HepG2 (cell line): ENCODE results near the gene NAV2. TPM values are rescaled to one million over a fixed set of nuclear protein-coding genes. Genes with fewer than 3 reads are reported as not detected.

Experiments used
- ARHGAP35 ChIP-seq: sonication (generic); formaldehyde crosslinking; IDR thresholded peaks from 2 replicates; pipeline ENCODE4 v1.9.0; 2022; ENCODE audit warnings: mild to moderate bottlenecking, inconsistent platforms, moderate library complexity, missing genetic modification reagents, borderline replicate concordance
- DPF2 ChIP-seq: sonication (generic); formaldehyde crosslinking; IDR thresholded peaks from 2 replicates; pipeline ENCODE4 v1.4.0; 2020; ENCODE audit warnings: mild to moderate bottlenecking, low read depth, missing genetic modification reagents, borderline replicate concordance
- ETV6 ChIP-seq: sonication (generic); formaldehyde crosslinking; conservative IDR thresholded peaks from 2 replicates; pipeline ENCODE4 v1.4.0; 2020; ENCODE audit warnings: missing genetic modification reagents
- KDM1A ChIP-seq: IDR thresholded peaks from 2 replicates; pipeline ENCODE4 v1.6.1; 2016; ENCODE audit warnings: missing compliant biosample characterization
- KDM5A ChIP-seq: fragments of 200-600 bp; sonication (generic); IDR thresholded peaks from 2 replicates; pipeline ENCODE4 v1.7.0; 2018; ENCODE audit warnings: antibody characterized with exemption, mild to moderate bottlenecking, low read length, borderline replicate concordance
- RFX5 ChIP-seq: IDR thresholded peaks from 2 replicates; pipeline ENCODE4 v1.6.1; 2011; ENCODE audit warnings: low read depth, low read length, improper control_type of control experiment
- RNF2 ChIP-seq: fragments of 450-650 bp; conservative IDR thresholded peaks from 2 replicates; pipeline ENCODE4 v1.6.1; 2016; ENCODE audit warnings: low read depth
- SCMH1 ChIP-seq: sonication (generic); formaldehyde crosslinking; IDR thresholded peaks from 2 replicates; pipeline ENCODE4 v1.9.0; 2021; ENCODE audit warnings: missing genetic modification reagents, mild to moderate bottlenecking, borderline replicate concordance
- ZNF282 ChIP-seq: fragments of 450-650 bp; IDR thresholded peaks from 2 replicates; pipeline ENCODE4 v1.6.1; 2018; ENCODE audit not compliant: partially characterized antibody
- ZNF619 ChIP-seq: sonication (generic); formaldehyde crosslinking; IDR thresholded peaks from 2 replicates; pipeline ENCODE4 v1.4.0; 2020; ENCODE audit warnings: mild to moderate bottlenecking, missing genetic modification reagents
- ZNF644 ChIP-seq: IDR thresholded peaks from 2 replicates; pipeline ENCODE4 v1.6.1; 2016; ENCODE audit warnings: low read depth
- polyA plus RNA-seq, 8 experiments: library from polyadenylated mRNA; depleted of rRNA in 3 of 8; stranded (reverse) in 7 of 8; unstranded in 1 of 8; fragments of >200 nt; fragmentation: Illumina TruSeq in 4 of 8; extraction: Trizol in 4 of 8; gene quantifications; 2 replicates each; pipeline versions ENCODE4 v1.2.1 to v1.2.3, GENCODE V29; 2011 to 2016; ENCODE audit warnings: low read depth in 4 of 8, missing spikeins in 1 of 8, mixed read lengths in 1 of 8; ENCODE audit not compliant: insufficient read depth in 1 of 8
- total RNA-seq, 5 experiments: library from RNA; depleted of rRNA; stranded (reverse); fragments of >200 nt; fragmentation: Illumina TruSeq; extraction: Trizol; gene quantifications; 2 replicates each; pipeline ENCODE4 v1.2.3, GENCODE V29; 2016; ENCODE audit warnings: low read depth in 1 of 5
- TF ChIP-seq, protein P1 (sequence below): sonication (generic); formaldehyde crosslinking; IDR thresholded peaks from 2 replicates; pipeline ENCODE4 v1.8.1; 2023; ENCODE audit warnings: mild to moderate bottlenecking, missing genetic modification reagents, borderline replicate concordance
- TF ChIP-seq, protein P2 (sequence below): sonication (generic); formaldehyde crosslinking; IDR thresholded peaks from 2 replicates; pipeline ENCODE4 v1.4.0; 2020; ENCODE audit warnings: mild to moderate bottlenecking, missing genetic modification reagents
- TF ChIP-seq, protein P3 (sequence below): sonication (generic); formaldehyde crosslinking; IDR thresholded peaks from 2 replicates; pipeline ENCODE4 v1.9.0; 2021; ENCODE audit warnings: missing genetic modification reagents, mild to moderate bottlenecking, borderline replicate concordance
- TF ChIP-seq, protein P4 (sequence below): sonication (generic); formaldehyde crosslinking; IDR thresholded peaks from 2 replicates; pipeline ENCODE4 v1.8.0; 2022; ENCODE audit warnings: missing genetic modification reagents, low read depth, mild to moderate bottlenecking, borderline replicate concordance
- TF ChIP-seq, protein P5 (sequence below): sonication (generic); formaldehyde crosslinking; IDR thresholded peaks from 2 replicates; pipeline ENCODE4 v1.5.1; 2020; ENCODE audit warnings: missing genetic modification reagents, mild to moderate bottlenecking, borderline replicate concordance
- TF ChIP-seq, protein P6 (sequence below): sonication (generic); formaldehyde crosslinking; IDR thresholded peaks from 2 replicates; pipeline ENCODE4 v1.5.0; 2020; ENCODE audit warnings: mild to moderate bottlenecking, missing genetic modification reagents
- TF ChIP-seq, protein P7 (sequence below): IDR thresholded peaks from 2 replicates; pipeline ENCODE4 v1.6.1; 2016; ENCODE audit warnings: missing biosample characterization, missing genetic modification reagents, low read depth

The NAV2 gene
- total and polyA plus RNA-seq, 2 of the 13 experiments (the other 11 are each of a cell fraction or from before 2014, with no cell fraction given), result 9.3 to 34.6 TPM

DNA sequence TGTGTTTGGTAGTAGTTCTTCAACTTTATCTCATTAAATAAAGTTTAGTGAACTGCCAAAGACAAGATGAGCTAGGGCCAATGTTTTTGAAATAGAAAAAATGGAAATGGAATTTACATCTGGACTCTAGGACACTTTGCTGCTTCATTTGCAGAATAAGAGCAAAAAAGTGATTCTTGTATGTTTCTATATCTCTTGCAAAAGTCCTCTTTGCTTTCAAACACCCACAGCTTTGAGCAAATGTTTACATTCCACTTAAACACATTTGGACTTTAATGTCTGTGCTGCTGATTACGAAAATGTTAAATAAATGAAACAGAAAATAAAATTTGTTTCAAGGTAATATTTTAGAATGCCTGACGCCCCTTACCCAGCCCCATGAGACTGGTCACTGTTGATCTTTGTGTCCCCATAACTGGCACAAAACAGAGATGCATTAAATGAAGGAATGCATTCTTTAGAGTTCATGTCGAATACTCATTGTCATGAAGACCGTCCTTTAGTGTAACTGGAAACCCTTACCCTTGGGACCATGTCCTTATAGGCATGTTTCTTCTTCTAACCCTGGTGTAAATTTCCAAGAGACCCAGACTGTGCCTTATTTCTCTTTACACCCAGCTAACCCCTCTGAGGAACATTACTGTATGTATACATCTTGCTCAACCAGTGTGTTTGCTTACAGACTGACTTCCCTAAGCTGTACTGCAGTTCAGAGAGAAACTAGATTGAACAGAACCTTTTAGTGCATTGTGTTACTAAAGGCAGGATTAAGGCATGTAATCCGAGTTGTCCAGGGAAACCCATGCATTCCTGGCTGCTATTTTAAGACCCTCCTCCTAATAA is 199.7 kb downstream of the NAV2 start (continued):
- TF ChIP-seq DPF2 (CRISPR knock-in tag) (peak; percentile 69), RNF2 (no peak), KDM5A (no peak), ARHGAP35 (CRISPR knock-in tag) (no peak), KDM1A (no peak), ZNF282 (no peak), ZNF619 (CRISPR knock-in tag) (no peak), RFX5 (no peak), ZNF644 (CRISPR knock-in tag) (no peak), SCMH1 (CRISPR knock-in tag) (no peak), ETV6 (CRISPR knock-in tag) (no peak)
- TF ChIP-seq, protein P1, sequence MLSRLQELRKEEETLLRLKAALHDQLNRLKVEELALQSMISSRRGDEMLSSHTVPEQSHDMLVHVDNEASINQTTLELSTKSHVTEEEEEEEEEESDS (CRISPR knock-in tag), result no peak
- TF ChIP-seq, protein P2, sequence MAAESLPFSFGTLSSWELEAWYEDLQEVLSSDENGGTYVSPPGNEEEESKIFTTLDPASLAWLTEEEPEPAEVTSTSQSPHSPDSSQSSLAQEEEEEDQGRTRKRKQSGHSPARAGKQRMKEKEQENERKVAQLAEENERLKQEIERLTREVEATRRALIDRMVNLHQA (CRISPR knock-in tag), result no peak
- TF ChIP-seq, protein P3, sequence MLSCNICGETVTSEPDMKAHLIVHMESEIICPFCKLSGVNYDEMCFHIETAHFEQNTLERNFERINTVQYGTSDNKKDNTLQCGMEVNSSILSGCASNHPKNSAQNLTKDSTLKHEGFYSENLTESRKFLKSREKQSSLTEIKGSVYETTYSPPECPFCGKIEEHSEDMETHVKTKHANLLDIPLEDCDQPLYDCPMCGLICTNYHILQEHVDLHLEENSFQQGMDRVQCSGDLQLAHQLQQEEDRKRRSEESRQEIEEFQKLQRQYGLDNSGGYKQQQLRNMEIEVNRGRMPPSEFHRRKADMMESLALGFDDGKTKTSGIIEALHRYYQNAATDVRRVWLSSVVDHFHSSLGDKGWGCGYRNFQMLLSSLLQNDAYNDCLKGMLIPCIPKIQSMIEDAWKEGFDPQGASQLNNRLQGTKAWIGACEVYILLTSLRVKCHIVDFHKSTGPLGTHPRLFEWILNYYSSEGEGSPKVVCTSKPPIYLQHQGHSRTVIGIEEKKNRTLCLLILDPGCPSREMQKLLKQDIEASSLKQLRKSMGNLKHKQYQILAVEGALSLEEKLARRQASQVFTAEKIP (CRISPR knock-in tag), result no peak
- TF ChIP-seq, protein P4, sequence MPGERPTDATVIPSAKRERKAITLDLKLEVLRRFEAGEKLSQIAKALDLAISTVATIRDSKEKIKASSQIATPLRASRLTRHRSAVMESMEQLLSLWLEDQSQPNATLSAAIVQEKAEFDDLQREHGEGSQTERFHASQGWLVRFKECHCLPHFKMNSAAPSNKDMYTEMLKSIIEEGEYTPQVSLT, result no peak
- TF ChIP-seq, protein P5, sequence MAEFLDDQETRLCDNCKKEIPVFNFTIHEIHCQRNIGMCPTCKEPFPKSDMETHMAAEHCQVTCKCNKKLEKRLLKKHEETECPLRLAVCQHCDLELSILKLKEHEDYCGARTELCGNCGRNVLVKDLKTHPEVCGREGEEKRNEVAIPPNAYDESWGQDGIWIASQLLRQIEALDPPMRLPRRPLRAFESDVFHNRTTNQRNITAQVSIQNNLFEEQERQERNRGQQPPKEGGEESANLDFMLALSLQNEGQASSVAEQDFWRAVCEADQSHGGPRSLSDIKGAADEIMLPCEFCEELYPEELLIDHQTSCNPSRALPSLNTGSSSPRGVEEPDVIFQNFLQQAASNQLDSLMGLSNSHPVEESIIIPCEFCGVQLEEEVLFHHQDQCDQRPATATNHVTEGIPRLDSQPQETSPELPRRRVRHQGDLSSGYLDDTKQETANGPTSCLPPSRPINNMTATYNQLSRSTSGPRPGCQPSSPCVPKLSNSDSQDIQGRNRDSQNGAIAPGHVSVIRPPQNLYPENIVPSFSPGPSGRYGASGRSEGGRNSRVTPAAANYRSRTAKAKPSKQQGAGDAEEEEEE, result no peak
- TF ChIP-seq, protein P6, sequence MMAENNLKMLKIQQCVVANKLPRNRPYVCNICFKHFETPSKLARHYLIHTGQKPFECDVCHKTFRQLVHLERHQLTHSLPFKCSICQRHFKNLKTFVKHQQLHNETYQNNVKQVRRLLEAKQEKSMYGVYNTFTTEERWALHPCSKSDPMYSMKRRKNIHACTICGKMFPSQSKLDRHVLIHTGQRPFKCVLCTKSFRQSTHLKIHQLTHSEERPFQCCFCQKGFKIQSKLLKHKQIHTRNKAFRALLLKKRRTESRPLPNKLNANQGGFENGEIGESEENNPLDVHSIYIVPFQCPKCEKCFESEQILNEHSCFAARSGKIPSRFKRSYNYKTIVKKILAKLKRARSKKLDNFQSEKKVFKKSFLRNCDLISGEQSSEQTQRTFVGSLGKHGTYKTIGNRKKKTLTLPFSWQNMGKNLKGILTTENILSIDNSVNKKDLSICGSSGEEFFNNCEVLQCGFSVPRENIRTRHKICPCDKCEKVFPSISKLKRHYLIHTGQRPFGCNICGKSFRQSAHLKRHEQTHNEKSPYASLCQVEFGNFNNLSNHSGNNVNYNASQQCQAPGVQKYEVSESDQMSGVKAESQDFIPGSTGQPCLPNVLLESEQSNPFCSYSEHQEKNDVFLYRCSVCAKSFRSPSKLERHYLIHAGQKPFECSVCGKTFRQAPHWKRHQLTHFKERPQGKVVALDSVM (CRISPR knock-in tag), result no peak
- TF ChIP-seq, protein P7, sequence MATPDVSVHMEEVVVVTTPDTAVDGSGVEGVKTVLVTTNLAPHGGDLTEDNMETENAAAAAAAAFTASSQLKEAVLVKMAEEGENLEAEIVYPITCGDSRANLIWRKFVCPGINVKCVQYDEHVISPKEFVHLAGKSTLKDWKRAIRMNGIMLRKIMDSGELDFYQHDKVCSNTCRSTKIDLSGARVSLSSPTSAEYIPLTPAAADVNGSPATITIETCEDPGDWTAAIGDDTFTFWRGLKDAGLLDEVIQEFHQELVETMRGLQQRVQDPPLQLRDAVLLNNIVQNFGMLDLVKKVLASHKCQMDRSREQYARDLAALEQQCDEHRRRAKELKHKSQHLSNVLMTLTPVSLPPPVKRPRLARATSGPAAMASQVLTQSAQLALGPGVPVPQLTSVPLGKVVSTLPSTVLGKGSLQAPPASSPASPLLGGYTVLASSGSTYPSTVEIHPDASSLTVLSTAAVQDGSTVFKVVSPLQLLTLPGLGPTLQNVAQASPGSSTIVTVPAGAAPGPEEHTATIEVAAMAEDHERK (CRISPR knock-in tag), result no peak
